Measurements from ENCODE around the gene KCNK10.

DNA sequence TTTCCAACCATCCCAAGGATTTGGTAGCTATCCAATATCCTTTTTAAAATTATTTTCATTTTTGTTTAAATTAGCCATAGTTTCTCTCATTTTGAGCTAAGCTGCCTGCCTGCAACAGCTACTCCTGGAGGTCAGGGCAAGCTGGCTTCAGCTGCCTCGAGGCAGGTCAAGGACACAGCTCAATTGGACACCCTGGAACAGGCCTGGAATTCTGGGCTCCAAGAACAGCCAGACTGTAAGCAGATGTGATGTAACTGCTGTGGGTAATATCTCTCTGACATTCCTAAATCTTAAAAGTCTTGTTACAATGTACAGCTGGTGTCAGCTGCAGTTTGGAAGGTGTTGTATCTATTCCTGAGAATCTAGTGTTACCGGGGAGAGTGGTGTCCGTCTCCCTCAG lies 119.8 kb downstream of the KCNK10 start:
- no peak for TF ChIP-seq TCF12 (IDR thresholded peaks at IDR 0.05; ENCODE audit: low read depth, low read length)
- no peak for TF ChIP-seq CTCF (IDR thresholded peaks at IDR 0.05; ENCODE audit: control extremely low read depth in 1 of 3, insufficient read depth in 1 of 3, low read depth in 1 of 3, low read length in 3 of 3)
- no peak for TF ChIP-seq POLR2AphosphoS5 (IDR thresholded peaks at IDR 0.05; ENCODE audit: low read depth, low read length)
- TF ChIP-seq GTF2F1 (IDR thresholded peaks at IDR 0.05; ENCODE audit: borderline replicate concordance, low read depth, low read length): no peak
- no peak for TF ChIP-seq EZH2 (IDR thresholded peaks at IDR 0.05; ENCODE audit: low read depth, low read length, severe bottlenecking)
- no peak for TF ChIP-seq TAF1 (IDR thresholded peaks at IDR 0.05; ENCODE audit: low read depth, low read length)
- no peak for TF ChIP-seq YY1 (IDR thresholded peaks at IDR 0.05; ENCODE audit: low read depth, low read length)
- no peak for TF ChIP-seq GABPA (IDR thresholded peaks at IDR 0.05; ENCODE audit: borderline replicate concordance, insufficient read depth, low read length)

Measured in H1 (cell line).